Activated CD4-positive, alpha-beta T cell treated with anti-CD3 and anti-CD28 coated beads, Interleukin-2, amount 50 U/mL, for 4 hours (primary cell): ENCODE measurements around the gene PHF8.

Source experiments
- DNase-seq, 2 experiments: peaks; one replicate each; pipeline ENCODE4 v3.0.0-alpha.2; 2020

Gene PHF8

GRCh38 chrX:54012830-54013500, 31.3 kb downstream of the PHF8 start:
- no peak for DNase-seq

GRCh38 chrX:54007682-54008081, 36.6 kb downstream of the PHF8 start:
- DNase-seq, result no peak

- no peak for DNase-seq
Observed at GRCh38 chrX:53997724-53998123, 46.5 kb downstream of the PHF8 start.

GRCh38 chrX:53992589-53992988, 51.7 kb downstream of the PHF8 start:
- DNase-seq, result no peak

- no peak for DNase-seq
Observed at GRCh38 chrX:53990171-53990570, 54.1 kb downstream of the PHF8 start.

- DNase-seq, result no peak
Observed at GRCh38 chrX:53984895-53985294, 59.4 kb downstream of the PHF8 start.

GRCh38 chrX:53974529-53974928, 69.7 kb downstream of the PHF8 start:
- no peak for DNase-seq

- DNase-seq, result no peak
Observed at GRCh38 chrX:53969540-53969939, 74.7 kb downstream of the PHF8 start.

GRCh38 chrX:53950130-53950733, 94.0 kb downstream of the PHF8 start:
- DNase-seq, result no peak

- no peak for DNase-seq
Observed at GRCh38 chrX:53940180-53940579, 104.1 kb downstream of the PHF8 start.

GRCh38 chrX:53939127-53939526, 105.1 kb downstream of the PHF8 start:
- no peak for DNase-seq

GRCh38 chrX:53930515-53931380, 113.5 kb downstream of the PHF8 start:
- DNase-seq, result no peak

GRCh38 chrX:53926030-53926429, 118.2 kb downstream of the PHF8 start:
- no peak for DNase-seq

- no peak for DNase-seq
Observed at GRCh38 chrX:53918702-53919101, 125.6 kb downstream of the PHF8 start.

GRCh38 chrX:53900623-53901022, 143.7 kb downstream of the PHF8 start:
- no peak for DNase-seq

GRCh38 chrX:53895270-53895669, 149.0 kb downstream of the PHF8 start:
- no peak for DNase-seq
